OCI-LY3 (cell line): ENCODE measurements around the gene MACROD1.

ENCODE experiments used
- CTCF ChIP-seq: fragments of 200-600, 300-600 bp; sonication (generic); IDR thresholded peaks from 2 replicates; pipeline ENCODE4 v1.5.1; 2014; ENCODE audit warnings: antibody characterized with exemption, low read length, low read depth
- EZH2phosphoT487 ChIP-seq: fragments of 200-600 bp; shearing (Covaris generic); IDR thresholded peaks from 2 replicates; pipeline ENCODE4 v1.6.1; 2018; ENCODE audit warnings: antibody characterized with exemption, mixed run types, low read depth

DNA sequence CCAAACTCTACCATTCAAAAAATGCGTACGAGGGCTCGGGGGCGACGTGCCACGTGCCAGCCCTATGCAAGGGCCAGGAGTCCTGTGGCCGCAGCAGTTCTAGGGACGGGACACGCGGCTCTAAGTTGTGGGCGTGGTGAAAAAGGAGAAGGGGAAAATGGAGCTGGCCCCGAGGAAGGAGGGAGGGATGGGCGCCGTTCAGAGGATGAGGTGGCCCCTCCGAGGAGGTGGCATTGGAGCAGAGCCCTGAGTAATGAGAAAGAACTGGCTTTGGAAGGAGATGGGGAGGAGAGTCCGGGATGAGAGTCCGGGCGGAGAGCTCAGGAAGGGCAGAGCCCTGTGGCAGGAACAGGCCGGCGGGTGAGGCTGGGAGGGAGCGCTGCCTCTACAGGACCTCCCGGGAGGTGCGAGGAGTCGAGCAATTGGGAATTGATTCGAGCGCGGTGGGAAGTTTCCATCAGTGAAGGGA is 158.7 kb downstream of the MACROD1 start:
- no peak for TF ChIP-seq CTCF
- no peak for TF ChIP-seq EZH2phosphoT487
